HG03521 (cell line): Measurements from ENCODE around the gene FAM20C.
"Not testable (repeated sequence)": the region's sequence is repeated elsewhere in the genome, so short reads cannot be mapped to it uniquely, and the experiment has no call there.

Experiments used
- ATAC-seq: cut with Tn5 transposase; IDR thresholded peaks from one replicate; pipeline ENCODE4 v1.9.1; 2021; ENCODE audit warnings: mild to moderate bottlenecking, moderate library complexity; ENCODE audit not compliant: unreplicated experiment

FAM20C gene

DNA sequence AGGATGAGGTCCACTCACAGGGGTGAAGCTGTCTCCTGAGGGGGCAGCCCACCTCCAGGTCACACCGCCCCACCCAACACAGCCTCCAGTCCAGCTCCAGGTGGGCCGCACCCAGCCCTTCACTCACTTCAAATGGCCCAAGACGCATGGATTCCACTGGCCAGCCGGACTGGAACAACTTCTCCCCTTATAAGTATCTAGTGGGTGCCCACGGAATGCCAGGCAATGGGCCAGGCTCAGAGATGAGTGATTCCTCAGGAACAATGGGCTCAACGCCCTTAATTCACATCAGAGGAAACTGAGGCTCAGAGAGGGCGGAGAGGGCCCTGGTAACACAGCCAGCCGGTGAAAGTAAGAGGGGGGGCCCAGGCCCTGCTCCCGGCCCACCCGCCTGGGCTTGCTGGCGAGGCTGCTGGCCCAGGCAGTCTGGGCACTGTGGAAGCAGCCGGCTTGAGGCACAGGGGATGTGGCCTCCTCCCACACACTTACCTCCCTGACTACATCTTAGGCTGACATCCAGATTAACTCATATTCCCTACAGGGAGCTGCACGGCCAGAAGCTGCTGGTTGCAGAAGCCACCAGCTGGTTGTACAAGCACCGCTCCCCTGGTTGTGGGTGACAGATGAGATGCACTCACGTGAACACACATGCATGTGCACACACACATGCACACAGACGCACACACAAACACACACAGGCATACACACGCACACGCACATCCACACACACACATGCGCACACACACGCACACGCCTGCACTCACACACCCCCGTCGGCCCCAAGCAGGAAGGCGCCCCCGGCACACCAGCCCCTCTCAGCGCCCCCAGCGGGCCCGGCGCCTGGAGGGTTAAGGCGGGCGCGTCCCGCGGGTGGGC, 1.0 kb upstream of the FAM20C start:
- ATAC-seq, result no peak

DNA sequence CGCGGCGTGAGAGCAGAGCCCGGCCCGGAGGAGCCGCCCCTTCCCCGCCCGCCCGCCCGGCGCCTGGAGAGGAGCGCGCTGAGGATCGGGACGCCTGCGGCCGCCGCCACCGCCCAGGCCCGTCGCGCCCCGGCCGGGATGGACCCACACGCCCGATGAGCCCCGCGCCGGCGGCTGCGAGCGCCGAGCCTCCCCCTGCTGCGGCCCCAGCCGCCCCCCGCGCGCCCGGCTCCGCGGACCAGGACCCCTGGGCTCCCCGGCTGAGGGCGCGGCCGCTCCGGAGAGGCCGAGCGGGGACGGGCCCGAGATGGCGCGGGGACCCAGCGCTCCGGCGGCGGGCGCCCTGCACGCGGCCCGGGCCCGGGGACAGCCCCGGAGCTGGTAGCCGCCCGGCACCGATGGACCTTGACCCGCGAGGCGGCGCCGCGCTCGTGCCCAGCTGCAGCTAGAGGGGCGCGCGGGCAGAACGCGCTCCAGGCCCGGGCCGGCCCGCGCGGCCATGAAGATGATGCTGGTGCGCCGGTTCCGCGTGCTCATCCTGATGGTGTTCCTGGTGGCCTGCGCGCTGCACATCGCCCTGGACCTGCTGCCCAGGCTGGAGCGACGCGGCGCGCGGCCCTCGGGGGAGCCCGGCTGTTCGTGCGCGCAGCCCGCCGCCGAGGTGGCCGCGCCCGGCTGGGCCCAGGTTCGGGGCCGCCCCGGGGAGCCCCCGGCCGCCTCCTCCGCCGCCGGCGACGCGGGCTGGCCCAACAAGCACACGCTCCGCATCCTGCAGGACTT, 520 bp downstream of the FAM20C start:
- ATAC-seq, result no peak

DNA sequence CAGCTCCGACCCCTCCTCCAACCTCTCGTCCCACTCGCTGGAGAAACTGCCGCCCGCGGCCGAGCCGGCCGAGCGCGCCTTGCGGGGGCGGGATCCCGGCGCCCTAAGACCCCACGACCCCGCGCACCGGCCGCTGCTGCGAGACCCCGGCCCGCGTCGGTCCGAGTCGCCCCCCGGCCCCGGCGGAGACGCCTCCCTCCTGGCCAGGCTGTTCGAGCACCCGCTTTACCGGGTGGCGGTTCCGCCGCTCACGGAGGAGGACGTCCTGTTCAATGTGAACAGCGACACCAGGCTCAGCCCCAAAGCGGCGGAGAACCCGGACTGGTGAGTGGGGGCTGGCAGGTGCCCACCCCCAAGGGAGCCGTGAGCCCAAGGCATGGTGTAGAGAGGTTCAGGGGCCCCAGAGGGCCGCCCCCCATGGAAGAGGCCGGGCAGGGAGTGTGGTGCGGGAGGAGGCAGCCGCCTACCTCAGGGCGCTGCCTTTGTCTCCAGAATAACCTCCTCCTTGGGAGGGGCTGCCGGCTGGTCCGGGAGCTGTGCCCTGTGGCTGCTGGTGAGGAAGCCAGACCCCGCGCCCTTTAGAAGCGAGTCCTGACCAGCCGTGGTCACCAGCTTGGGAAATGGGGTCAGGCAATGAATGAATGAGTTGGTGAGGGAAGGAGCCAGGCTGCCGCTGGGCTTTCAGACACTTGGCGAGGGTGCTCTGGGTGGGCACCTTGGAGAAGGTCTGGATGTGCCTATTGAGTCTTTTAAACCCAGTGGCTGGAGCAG, 1.3 kb downstream of the FAM20C start:
- ATAC-seq, result no peak

DNA sequence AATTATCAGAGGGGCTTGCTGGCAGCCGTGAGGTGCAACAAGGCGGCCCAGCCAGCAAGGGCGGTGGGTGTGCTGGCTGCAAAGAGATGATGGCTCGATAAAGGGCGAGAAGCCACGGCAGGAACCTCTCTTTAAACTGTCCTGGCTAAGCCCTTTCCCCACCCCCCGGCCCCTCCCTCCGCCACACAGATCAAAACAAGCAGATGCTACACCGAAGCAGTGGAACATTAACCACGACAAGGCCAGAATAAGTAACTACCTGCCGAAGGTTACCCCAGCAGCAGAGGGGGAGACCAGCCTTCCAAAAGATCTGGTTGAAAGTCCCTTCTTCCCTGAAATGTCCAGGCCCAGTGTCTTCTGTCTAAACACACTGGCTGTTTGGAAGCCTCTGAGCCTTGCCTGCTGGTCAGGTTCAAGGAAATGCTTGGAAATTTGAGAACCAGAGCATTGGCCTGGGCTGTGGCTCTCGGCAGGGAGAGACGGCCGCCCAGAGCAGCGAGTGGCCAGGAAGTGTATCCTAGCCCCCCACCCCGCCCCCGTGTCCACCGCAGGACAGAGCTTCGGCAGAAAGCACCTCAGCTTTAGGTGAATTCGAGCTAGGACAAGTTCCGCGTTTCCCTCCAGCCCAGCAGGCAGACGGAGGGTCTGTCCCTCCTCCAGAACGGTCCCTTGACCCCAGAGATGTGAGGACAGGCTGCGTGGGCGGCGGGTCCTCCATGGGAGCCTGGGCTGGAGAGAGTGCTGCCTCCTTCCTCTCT, 2.1 kb downstream of the FAM20C start:
- ATAC-seq, result no peak

DNA sequence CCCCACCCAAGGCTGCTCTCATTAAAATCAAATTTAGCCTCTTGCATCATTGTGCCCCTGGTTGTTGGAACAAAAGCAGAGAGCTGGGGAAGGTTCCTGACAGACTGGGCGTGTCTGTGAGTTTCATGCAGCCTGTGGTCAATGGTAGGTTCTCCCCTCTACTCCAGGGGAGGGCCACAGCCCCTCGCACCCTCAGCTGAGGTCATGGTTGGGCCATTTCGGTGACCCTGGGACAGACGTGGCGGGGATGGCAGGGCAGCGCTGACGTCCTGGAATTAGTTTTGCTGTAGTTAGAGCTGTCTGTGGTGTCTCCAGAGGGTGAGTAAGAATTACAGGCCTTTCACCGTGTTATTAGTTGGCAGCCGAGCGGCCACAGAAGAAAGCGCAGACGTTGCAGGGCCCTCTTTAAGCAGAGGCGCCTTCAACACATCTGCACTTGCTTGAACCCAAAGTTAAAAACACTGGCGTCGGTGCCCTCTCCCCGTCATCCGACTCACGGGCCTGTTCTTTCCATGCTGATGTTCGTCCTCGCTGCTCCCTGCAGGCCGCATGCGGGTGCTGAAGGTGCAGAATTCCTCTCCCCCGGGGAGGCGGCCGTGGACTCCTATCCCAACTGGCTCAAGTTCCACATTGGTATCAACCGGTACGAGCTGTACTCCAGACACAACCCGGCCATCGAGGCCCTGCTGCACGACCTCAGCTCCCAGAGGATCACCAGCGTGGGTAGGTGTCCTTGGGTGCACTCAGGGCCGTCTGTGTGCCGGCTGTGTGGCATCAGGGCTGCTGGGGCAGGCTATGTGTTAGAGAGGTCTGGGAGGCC, 2.8 kb downstream of the FAM20C start:
- no peak for ATAC-seq

DNA sequence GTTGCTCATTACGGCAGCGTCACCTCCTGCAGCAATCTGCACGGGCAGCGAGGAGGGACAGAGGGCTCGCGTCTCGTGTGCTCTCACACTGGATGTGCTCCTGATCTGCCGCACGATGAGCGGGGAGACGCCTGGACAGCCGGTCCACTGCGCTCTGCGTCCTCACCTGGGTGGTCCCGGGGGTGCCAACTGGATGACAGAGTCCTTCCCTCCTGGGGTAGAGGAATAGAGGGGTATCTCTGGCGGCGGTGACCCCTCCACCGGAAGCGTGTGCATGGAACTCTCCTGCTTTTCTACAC, 3.4 kb downstream of the FAM20C start:
- no peak for ATAC-seq

DNA sequence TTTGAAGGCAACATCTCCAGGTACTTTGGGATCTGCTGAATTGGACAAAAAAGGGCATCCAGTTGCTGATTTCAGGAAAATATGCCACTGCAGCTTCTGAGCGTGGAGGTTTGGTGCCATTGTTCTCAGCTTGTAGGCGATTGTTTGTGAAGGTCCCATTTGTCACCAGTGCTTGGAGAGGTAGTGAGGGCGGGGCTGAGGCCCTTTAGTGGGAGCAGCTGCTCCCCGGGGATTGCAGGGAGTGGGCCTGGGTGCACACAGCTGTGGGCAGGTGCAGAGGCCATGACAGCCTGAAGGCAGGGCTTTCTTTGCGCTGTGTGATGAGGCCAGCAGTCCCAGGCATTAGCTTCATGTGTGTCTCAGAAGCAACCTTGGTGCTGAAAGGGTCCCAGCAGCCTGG, 3.9 kb downstream of the FAM20C start:
- ATAC-seq, result no peak

DNA sequence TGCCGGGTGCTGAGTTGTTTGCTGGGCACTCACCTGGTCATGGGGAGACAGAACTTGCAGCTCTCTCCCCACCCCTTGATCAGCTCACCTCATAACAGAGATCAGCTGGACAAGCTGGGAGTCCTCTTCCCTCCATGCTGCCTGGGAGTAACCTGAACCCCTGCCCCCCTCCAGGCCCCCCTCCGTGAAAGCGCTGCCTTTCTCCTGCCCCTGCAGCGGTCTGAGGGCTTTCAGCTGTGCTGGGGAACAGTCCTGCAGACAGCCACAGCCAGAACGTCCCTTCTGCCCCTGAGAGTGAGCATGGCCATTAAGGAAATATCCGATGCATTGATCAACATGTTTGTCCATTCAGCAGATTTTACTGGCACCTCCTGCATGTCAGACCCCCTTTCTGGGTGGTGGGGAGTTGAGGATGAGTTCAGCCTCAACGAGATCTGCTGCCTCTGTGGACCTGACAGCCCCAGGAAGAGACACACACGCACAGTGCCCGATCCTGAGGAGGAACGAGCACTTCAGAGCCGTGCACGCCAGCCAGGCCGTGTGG, 4.5 kb downstream of the FAM20C start:
- no peak for ATAC-seq

DNA sequence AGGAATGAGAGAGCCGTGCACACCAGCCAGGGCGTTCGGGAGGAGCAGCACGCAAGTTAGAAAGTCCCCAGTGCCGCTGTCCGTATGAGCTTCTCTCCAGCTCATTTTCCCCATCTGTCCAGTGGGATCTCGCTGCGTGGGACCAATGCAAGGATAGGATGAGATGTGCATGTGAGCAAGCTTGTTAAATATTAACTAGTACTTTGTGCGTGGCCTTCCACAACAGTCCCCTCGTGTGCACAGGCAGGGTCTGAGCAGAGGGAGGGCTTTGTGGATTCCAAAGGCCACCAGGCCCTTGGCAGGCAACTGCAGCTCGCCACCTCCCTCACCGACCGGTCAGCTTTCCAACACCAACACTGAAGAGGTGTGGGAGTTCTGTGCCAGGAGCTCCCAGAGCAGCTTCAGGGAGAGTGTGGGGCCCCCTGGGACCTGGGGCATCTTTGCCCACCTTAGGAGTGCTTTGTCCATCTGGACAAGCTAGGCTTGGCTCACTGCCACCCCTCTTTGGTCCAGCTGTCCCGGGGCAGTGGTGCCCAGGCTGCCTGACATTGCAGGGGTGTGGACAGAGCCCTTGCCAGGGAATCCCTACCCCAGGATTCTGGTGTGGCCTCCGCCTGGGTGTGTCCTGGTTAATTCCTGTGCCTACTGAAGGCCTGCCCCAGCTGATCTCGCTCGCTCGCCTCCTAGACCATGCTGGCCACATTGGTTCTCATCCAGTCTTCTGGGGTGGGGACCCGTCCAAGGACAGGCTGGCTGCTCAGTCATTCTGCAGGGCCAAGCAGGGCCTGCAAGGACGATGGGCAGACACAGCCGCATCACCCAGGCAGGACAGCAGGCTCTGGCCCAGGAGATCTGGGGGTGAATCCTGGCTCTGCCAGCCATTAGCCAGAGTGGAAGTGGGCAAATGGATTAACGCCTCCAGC, 5.3 kb downstream of the FAM20C start:
- ATAC-seq, result no peak

DNA sequence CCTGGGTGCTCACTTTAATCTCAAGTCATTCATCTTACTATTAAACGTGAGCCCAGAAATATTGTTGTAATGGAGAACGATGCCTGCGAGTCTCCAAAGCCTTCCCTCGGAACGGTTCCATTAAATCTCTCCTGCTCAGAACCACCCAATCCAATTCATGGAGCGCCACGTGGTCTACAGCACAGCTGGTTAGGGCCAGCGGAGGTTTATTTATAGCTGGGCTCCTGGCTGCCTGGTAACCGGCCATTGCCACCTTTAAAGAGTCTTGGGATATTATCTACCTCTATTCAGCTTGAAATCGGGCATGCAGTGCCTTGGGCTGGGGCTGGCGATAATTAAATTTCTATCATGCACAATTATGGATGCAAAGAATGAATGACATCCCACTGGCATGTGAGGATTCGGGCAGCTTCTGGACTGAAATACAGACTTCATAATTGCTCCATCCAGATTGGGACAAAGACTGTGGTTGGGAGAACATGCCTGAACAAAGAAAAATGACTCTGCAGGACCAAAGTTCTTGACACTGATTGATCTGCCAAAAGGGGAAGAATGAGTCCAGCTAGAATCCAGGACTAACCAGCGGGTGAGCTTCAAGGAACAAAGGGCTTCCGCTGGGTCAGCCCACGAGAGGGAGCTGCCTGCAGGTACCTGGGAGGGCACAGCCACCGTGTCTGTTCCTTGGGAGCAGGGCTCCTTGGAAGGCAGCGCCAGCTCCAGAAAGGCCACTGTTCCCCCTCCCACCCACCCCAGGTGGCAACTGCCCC, 7.3 kb downstream of the FAM20C start:
- ATAC-seq, result no peak

DNA sequence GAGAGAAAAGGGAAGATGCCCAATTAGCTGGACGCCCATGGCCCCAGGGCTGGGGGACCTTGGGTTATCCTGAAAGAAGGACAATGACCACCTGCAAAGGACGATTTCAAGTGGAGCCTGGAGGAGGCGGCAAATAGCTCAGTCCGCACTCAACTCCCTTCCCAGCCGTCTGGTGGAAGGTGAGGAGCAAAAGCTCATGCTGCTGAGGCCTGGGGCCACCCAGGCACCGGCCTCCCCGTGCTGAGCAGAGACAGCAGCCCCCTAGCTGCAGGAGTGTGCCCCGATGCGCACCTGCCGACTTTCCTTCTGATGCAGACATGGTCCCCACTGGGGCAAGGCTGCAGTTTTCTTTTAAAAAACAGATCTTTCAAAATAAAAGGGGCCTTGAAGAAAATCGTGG, 7.9 kb downstream of the FAM20C start:
- ATAC-seq, result no peak

DNA sequence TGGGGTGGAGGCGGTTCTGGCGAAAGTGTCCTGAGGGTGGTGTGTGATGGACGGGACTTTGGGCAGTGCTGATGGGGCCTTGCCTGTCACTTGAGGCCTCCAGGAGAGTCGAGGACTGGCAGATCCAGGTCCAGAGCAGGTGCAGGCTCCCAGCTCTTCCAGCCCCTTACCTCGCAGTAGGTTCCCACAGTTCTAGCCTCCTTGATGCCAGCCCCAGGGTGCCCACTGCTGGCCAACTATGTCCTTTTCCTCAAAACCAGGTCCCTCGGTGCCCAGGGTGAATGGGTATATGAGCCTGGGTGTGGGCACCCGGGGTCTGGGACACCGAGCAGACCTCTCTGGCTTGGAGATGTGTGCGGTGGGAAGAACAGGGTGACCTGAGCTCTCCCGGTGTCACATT, 8.3 kb downstream of the FAM20C start:
- ATAC-seq, result no peak

DNA sequence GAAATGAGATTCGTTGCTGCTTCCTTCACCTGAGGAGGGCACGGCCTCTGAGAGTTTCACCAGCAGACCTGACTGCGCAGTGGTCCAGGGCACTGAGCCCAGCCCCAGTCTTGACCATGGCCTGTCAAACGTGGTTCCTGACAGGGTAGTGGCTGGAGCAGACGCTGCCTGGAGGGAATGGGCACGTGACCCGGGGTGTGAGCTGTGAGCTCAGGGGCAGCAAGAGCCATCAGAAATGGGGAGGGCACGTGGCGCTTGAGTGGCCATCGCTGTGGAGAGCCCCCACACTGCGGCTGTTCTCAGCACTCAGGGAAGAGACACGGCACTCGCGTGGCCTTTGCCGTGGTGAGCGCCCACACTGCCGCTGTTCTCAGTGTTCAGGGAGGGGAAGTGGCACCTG, 12.0 kb downstream of the FAM20C start:
- ATAC-seq, result no peak

DNA sequence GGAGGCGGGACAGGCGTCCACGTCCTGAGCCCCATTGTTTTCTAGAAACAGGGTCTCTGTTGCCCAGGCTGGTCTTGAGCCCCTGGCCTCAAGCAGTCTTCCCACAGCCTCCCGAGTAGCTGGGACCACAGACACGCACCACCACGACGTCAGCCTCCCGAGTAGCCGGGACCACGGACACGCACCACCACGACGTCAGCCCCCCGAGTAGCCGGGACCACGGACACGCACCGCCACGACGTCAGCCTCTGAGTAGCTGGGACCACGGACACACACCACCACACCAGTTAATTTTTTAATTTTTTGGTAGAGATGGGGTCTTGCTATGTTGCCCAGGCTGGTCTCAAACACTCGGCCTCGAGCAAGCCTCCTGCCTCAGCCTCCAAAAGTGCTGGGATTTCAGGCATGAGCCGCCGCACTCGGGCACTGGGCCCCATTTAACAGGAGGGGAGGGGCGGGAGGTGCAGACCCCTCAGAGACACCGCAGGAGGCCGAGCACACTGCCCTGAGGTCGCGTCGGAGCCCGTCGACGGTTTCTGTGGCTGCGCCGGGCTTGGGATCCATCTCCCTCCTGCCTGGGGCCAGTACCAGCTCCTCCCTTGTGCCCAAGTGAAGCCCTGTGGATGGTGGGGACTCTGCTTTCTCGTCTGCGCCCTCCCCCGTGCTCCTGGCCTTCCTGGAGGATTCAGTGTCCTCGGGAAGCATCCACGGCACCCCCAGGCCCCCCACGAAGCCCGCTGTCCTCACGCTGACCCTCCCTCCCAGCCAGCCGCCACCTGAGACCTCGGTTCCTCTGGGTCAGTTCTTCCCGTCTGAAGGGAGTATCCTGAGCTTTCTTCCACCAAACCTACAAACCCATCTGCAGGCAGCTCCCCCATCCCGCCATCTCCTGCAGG, 13.0 kb downstream of the FAM20C start:
- no peak for ATAC-seq

DNA sequence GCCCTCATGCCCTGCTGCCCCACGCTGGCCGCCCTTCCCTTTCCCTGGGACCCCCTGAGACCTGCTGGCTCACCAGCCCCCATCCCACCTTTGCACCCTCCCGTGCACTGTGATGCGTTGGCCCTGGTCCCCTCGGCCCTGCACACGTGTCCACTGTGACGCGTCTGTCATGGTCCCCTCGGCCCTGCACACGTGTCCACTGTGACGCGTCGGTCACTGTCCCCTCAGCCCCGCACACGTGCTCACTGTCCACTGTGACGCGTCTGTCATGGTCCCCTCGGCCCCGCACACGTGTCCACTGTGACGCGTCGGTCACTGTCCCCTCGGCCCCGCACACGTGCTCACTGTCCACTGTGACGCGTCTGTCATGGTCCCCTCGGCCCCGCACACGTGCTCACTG, 14.0 kb downstream of the FAM20C start:
- not testable (repeated sequence) for ATAC-seq

DNA sequence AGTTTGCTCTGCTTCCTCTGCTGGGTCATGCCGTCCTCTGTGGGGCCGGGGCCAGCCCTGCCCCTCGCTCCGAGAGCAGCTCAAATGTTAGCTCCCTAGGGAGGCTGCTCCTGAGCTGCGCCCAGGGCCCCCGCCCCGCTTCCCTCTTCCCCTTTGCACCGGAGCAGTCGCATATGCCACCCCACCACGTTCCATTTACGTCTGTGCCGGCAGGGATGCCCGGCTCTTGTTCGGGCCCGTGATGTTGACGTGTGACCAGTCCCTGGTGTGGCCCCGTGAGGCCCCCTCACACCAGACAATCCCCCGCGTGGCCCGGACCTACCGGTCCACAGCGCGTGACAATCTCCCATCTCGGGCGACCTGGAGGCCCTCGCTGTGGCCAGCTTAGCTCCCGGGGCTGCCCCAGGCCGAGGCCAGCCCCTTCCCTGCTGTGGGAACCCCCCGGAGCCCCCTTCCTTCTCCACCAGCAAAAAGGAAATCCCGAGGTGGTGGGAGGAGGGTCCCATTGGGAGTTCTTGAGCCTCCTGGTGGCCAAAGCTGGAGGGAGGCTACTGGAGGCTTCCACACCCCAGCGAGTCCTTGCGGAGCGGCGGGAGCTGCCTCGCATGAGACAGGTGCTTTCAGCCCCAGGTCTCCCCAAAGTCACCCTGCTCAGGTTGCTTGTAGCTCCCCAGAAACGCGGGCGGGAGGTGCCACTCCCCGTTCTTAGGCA, 15.2 kb downstream of the FAM20C start:
- ATAC-seq, result no peak
